Activated T-helper 1 cell treated with anti-CD3 and anti-CD28 coated beads, Interleukin-12 subunit alpha, Interleukin-12 subunit beta, Interleukin-2, Interleukin-4 antibody, amounts not matched to agents 30 ng/mL and 10 ng/mL and 1 ng/mL, durations not matched to agents 14 hours and 24 hours and 36 hours (primary cell): ENCODE results near the gene SLC45A1. TPM values are rescaled to one million over a fixed set of nuclear protein-coding genes. Genes with fewer than 3 reads are reported as not detected.
"Not testable (repeated sequence)": the region's sequence is repeated elsewhere in the genome, so short reads cannot be mapped to it uniquely, and the experiment has no call there.

Experiments used
- DNase-seq: peaks from one replicate; pipeline ENCODE4 v3.0.0; 2021; ENCODE audit warnings: low spot score
- H3K27ac Mint-ChIP-seq: one replicate; pipeline ENCODE4 v1.8.0; 2021; ENCODE audit warnings: mild to moderate bottlenecking, mixed read lengths
- H3K27me3 Mint-ChIP-seq: one replicate; pipeline ENCODE4 v1.8.0; 2022; ENCODE audit warnings: mild to moderate bottlenecking, moderate library complexity, mixed read lengths; ENCODE audit not compliant: insufficient read depth
- H3K36me3 Mint-ChIP-seq: one replicate; pipeline ENCODE4 v1.8.0; 2021; ENCODE audit warnings: low read depth, mixed read lengths
- H3K4me1 Mint-ChIP-seq: one replicate; pipeline ENCODE4 v1.8.0; 2021; ENCODE audit warnings: low read depth, mixed read lengths
- H3K4me3 Mint-ChIP-seq: one replicate; pipeline ENCODE4 v1.8.0; 2021; ENCODE audit warnings: mild to moderate bottlenecking, moderate library complexity, mixed read lengths
- H3K9me3 Mint-ChIP-seq: one replicate; pipeline ENCODE4 v1.8.0; 2021; ENCODE audit warnings: mixed read lengths
- intact Hi-C: fragments of 100-400 bp; cut with micrococcal nuclease; formaldehyde crosslinking; loops from one replicate; pipeline ENCODE4 v1.15.1; 2024
- total RNA-seq: library from RNA; stranded (reverse); gene quantifications from 2 replicates; pipeline ENCODE4 v1.2.3, GENCODE V29; 2022

Gene SLC45A1
- total RNA-seq, 1 donor from 2014 or later: 0.57 TPM

GRCh38 chr1:8374812-8375211 is 56.9 kb downstream of the SLC45A1 start:
- no peak for DNase-seq
- Mint-ChIP-seq H3K9me3 (no peaks in the 10 kb centered on the region), H3K4me1 (peaks cover 40% of the 10 kb centered on the region), H3K36me3 (peaks cover 3% of the 10 kb centered on the region), H3K4me3 (no peak overlapping the region), H3K27ac (peak overlapping the region; percentile 60), H3K27me3 (no peaks in the 10 kb centered on the region)
- intact Hi-C loops: loop anchor here (1.0 to 5.0 kb wide), 2 partner anchors 47 to 351 kb away; no protein-coding TSS in a partner anchor

GRCh38 chr1:8376358-8376840 is 58.5 kb downstream of the SLC45A1 start:
- Mint-ChIP-seq H3K9me3 (no peaks in the 10 kb centered on the region), H3K27me3 (no peaks in the 10 kb centered on the region), H3K4me3 (no peak overlapping the region), H3K27ac (no peak overlapping the region), H3K36me3 (peaks cover 8% of the 10 kb centered on the region), H3K4me1 (peaks cover 37% of the 10 kb centered on the region)
- intact Hi-C loops: loop anchor here (5.0 kb wide), 1 partner anchor 46 kb away; no protein-coding TSS in a partner anchor
- no peak for DNase-seq

- Mint-ChIP-seq H3K36me3 (peaks cover 6% of the 10 kb centered on the region), H3K4me3 (no peak overlapping the region), H3K27me3 (no peaks in the 10 kb centered on the region), H3K27ac (no peak overlapping the region), H3K4me1 (peaks cover 42% of the 10 kb centered on the region), H3K9me3 (no peaks in the 10 kb centered on the region)
- intact Hi-C loops: loop anchor here (5.0 kb wide), 1 partner anchor 45 kb away; no protein-coding TSS in a partner anchor
- DNase-seq: no peak
Observed at GRCh38 chr1:8377271-8377981, 59.5 kb downstream of the SLC45A1 start.

- no peak for DNase-seq
- H3K4me1 Mint-ChIP-seq: peaks cover 49% of the 10 kb centered on the region
- H3K9me3 Mint-ChIP-seq: no peaks in the 10 kb centered on the region
- no peaks in the 10 kb centered on the region for H3K27me3 Mint-ChIP-seq
- peak overlapping the region; percentile 29 for H3K27ac Mint-ChIP-seq
- intact Hi-C loops: loop anchor here (5.0 kb wide), 1 partner anchor 44 kb away; no protein-coding TSS in a partner anchor
- H3K4me3 Mint-ChIP-seq: no peak overlapping the region
- peaks cover 9% of the 10 kb centered on the region for H3K36me3 Mint-ChIP-seq
Observed at GRCh38 chr1:8378178-8378577, 60.3 kb downstream of the SLC45A1 start.

- Mint-ChIP-seq H3K27ac (no peak overlapping the region), H3K9me3 (no peaks in the 10 kb centered on the region), H3K36me3 (peaks cover 11% of the 10 kb centered on the region), H3K27me3 (no peaks in the 10 kb centered on the region), H3K4me3 (no peak overlapping the region), H3K4me1 (peaks cover 50% of the 10 kb centered on the region)
- DNase-seq: no peak
- intact Hi-C loops: loop anchor here (5.0 kb wide), 1 partner anchor 43 kb away; no protein-coding TSS in a partner anchor
Observed at GRCh38 chr1:8378981-8379470, 61.1 kb downstream of the SLC45A1 start.

GRCh38 chr1:8379513-8380186 is 61.7 kb downstream of the SLC45A1 start:
- Mint-ChIP-seq H3K27ac (no peak overlapping the region), H3K27me3 (no peaks in the 10 kb centered on the region), H3K4me3 (no peak overlapping the region), H3K36me3 (peaks cover 14% of the 10 kb centered on the region), H3K9me3 (no peaks in the 10 kb centered on the region), H3K4me1 (peaks cover 50% of the 10 kb centered on the region)
- no peak for DNase-seq
- intact Hi-C loops: loop anchor here (5.0 kb wide), 1 partner anchor 43 kb away; no protein-coding TSS in a partner anchor

GRCh38 chr1:8380310-8380709 is 62.4 kb downstream of the SLC45A1 start:
- Mint-ChIP-seq H3K4me1 (peaks cover 47% of the 10 kb centered on the region), H3K36me3 (peaks cover 14% of the 10 kb centered on the region)
- H3K27me3 Mint-ChIP-seq, intact Hi-C loops, H3K9me3 Mint-ChIP-seq, DNase-seq, H3K4me3 Mint-ChIP-seq, H3K27ac Mint-ChIP-seq: not testable (repeated sequence)

- Mint-ChIP-seq H3K36me3 (peaks cover 18% of the 10 kb centered on the region), H3K9me3 (no peaks in the 10 kb centered on the region), H3K27ac (no peak overlapping the region), H3K27me3 (no peaks in the 10 kb centered on the region), H3K4me1 (peaks cover 43% of the 10 kb centered on the region), H3K4me3 (no peak overlapping the region)
- intact Hi-C loops: no loop called here
- no peak for DNase-seq
Observed at GRCh38 chr1:8381618-8382017, 63.7 kb downstream of the SLC45A1 start.

GRCh38 chr1:8382051-8382505 is 64.2 kb downstream of the SLC45A1 start:
- H3K4me1 Mint-ChIP-seq: peaks cover 47% of the 10 kb centered on the region

GRCh38 chr1:8382608-8383505 is 64.9 kb downstream of the SLC45A1 start:
- Mint-ChIP-seq H3K4me1 (peaks cover 49% of the 10 kb centered on the region), H3K27ac (peak overlapping the region; percentile 50), H3K4me3 (peak overlapping the region; percentile 58), H3K27me3 (no peaks in the 10 kb centered on the region), H3K9me3 (no peaks in the 10 kb centered on the region), H3K36me3 (peaks cover 19% of the 10 kb centered on the region)
- DNase-seq: no peak
- intact Hi-C loops: no loop called here

More at GRCh38 chr1:8382051-8382505, 64.2 kb downstream of the SLC45A1 start:
- Mint-ChIP-seq H3K27ac (no peak overlapping the region), H3K27me3 (no peaks in the 10 kb centered on the region), H3K36me3 (peaks cover 19% of the 10 kb centered on the region), H3K4me3 (no peak overlapping the region), H3K9me3 (no peaks in the 10 kb centered on the region)
- intact Hi-C loops: no loop called here
- DNase-seq: no peak

GRCh38 chr1:8384088-8384487 is 66.2 kb downstream of the SLC45A1 start:
- H3K36me3 Mint-ChIP-seq: peaks cover 20% of the 10 kb centered on the region
- H3K4me3 Mint-ChIP-seq: peak overlapping the region; percentile 21
- no peaks in the 10 kb centered on the region for H3K27me3 Mint-ChIP-seq
- no peak overlapping the region for H3K27ac Mint-ChIP-seq
- H3K9me3 Mint-ChIP-seq: no peaks in the 10 kb centered on the region
- DNase-seq: no peak
- H3K4me1 Mint-ChIP-seq: peaks cover 44% of the 10 kb centered on the region
- intact Hi-C loops: no loop called here

GRCh38 chr1:8384577-8384976 is 66.7 kb downstream of the SLC45A1 start:
- no peak for DNase-seq
- H3K27me3 Mint-ChIP-seq: no peaks in the 10 kb centered on the region
- peak overlapping the region; percentile 21 for H3K4me3 Mint-ChIP-seq
- intact Hi-C loops: no loop called here
- H3K9me3 Mint-ChIP-seq: no peaks in the 10 kb centered on the region
- H3K27ac Mint-ChIP-seq: no peak overlapping the region
- peaks cover 48% of the 10 kb centered on the region for H3K4me1 Mint-ChIP-seq
- H3K36me3 Mint-ChIP-seq: peaks cover 23% of the 10 kb centered on the region
